HUES6 (cell line): Measurements from ENCODE around the gene PCNT.

Experiments
- H3K27ac ChIP-seq: 2 replicates; pipeline ENCODE4 v1.7.0; 2013; ENCODE audit warnings: low read depth, mild to moderate bottlenecking, low read length, inconsistent platforms
- H3K27me3 ChIP-seq: 2 replicates; pipeline ENCODE4 v1.6.1; 2013; ENCODE audit warnings: low read length; ENCODE audit not compliant: control insufficient read depth, insufficient read depth
- H3K36me3 ChIP-seq: 2 replicates; pipeline ENCODE4 v1.6.1; 2013; ENCODE audit warnings: low read length; ENCODE audit not compliant: control insufficient read depth, insufficient read depth
- H3K4me1 ChIP-seq: 2 replicates; pipeline ENCODE4 v1.6.1; 2013; ENCODE audit warnings: low read length; ENCODE audit not compliant: control insufficient read depth, insufficient read depth
- H3K4me3 ChIP-seq: 2 replicates; pipeline ENCODE4 v1.5.1; 2013; ENCODE audit warnings: low read depth, low read length
- H3K9ac ChIP-seq: one replicate; pipeline ENCODE4 v1.6.1; 2013; ENCODE audit warnings: mild to moderate bottlenecking, low read length
- H3K9me3 ChIP-seq: 2 replicates; pipeline ENCODE4 v1.6.1; 2013; ENCODE audit warnings: low read depth, low read length; ENCODE audit not compliant: control insufficient read depth, insufficient read depth

PCNT gene

GRCh38 chr21:46386734-46387088, 62.8 kb downstream of the PCNT start:
- H3K9me3 ChIP-seq, result peaks cover 5% of the 10 kb centered on the region; the same call in 1 of the 2 replicates
- H3K36me3 ChIP-seq, result peaks cover 59% of the 10 kb centered on the region
- H3K27ac ChIP-seq, result no peak overlapping the region
- no peaks in the 10 kb centered on the region for H3K27me3 ChIP-seq
- H3K9ac ChIP-seq, result no peak overlapping the region
- peaks cover under 1% of the 10 kb centered on the region; the same call in 1 of the 2 replicates for H3K4me1 ChIP-seq
- no peak overlapping the region for H3K4me3 ChIP-seq

- no peak overlapping the region for H3K27ac ChIP-seq
- H3K36me3 ChIP-seq, result peaks cover 58% of the 10 kb centered on the region
- H3K9me3 ChIP-seq, result no peaks in the 10 kb centered on the region
These were observed 64.4 kb downstream of the PCNT start for GRCh38 chr21:46388206-46388880.

GRCh38 chr21:46388896-46389295, 64.9 kb downstream of the PCNT start:
- Histone ChIP-seq H3K27ac (no peak overlapping the region), H3K4me1 (no peaks in the 10 kb centered on the region), H3K9me3 (no peaks in the 10 kb centered on the region), H3K27me3 (no peaks in the 10 kb centered on the region), H3K9ac (no peak overlapping the region), H3K4me3 (no peak overlapping the region), H3K36me3 (peaks cover 63% of the 10 kb centered on the region)

More at GRCh38 chr21:46388206-46388880, 64.4 kb downstream of the PCNT start:
- Histone ChIP-seq H3K4me1 (no peaks in the 10 kb centered on the region), H3K27me3 (no peaks in the 10 kb centered on the region), H3K4me3 (no peak overlapping the region), H3K9ac (no peak overlapping the region)

GRCh38 chr21:46390603-46391545, 66.9 kb downstream of the PCNT start:
- Histone ChIP-seq H3K4me3 (no peak overlapping the region), H3K9me3 (no peaks in the 10 kb centered on the region), H3K36me3 (peaks cover 65% of the 10 kb centered on the region), H3K27me3 (no peaks in the 10 kb centered on the region), H3K27ac (no peak overlapping the region), H3K9ac (no peak overlapping the region), H3K4me1 (no peaks in the 10 kb centered on the region)

- Histone ChIP-seq H3K9me3 (no peaks in the 10 kb centered on the region), H3K4me1 (no peaks in the 10 kb centered on the region), H3K27ac (no peak overlapping the region), H3K36me3 (peaks cover 63% of the 10 kb centered on the region), H3K4me3 (no peak overlapping the region), H3K9ac (no peak overlapping the region), H3K27me3 (no peaks in the 10 kb centered on the region)
These were observed 67.8 kb downstream of the PCNT start for GRCh38 chr21:46391773-46392172.

GRCh38 chr21:46392921-46393320, 69.0 kb downstream of the PCNT start:
- Histone ChIP-seq H3K4me3 (no peak overlapping the region), H3K9me3 (no peaks in the 10 kb centered on the region), H3K36me3 (peaks cover 71% of the 10 kb centered on the region), H3K27me3 (no peaks in the 10 kb centered on the region), H3K27ac (0 out of 2 replicates have a peak overlapping the region, but pooled peaks have one; percentile 56), H3K9ac (no peak overlapping the region), H3K4me1 (no peaks in the 10 kb centered on the region)

GRCh38 chr21:46393451-46393940, 69.5 kb downstream of the PCNT start:
- peaks cover 73% of the 10 kb centered on the region for H3K36me3 ChIP-seq
- peak overlapping the region; percentile 56; the same call in 1 of the 2 replicates for H3K27ac ChIP-seq
- H3K4me1 ChIP-seq, result no peaks in the 10 kb centered on the region
- no peaks in the 10 kb centered on the region for H3K9me3 ChIP-seq
- no peak overlapping the region for H3K9ac ChIP-seq
- H3K27me3 ChIP-seq, result no peaks in the 10 kb centered on the region
- H3K4me3 ChIP-seq, result no peak overlapping the region

- no peaks in the 10 kb centered on the region for H3K4me1 ChIP-seq
- H3K4me3 ChIP-seq, result no peak overlapping the region
- no peaks in the 10 kb centered on the region for H3K9me3 ChIP-seq
- H3K27ac ChIP-seq, result peak overlapping the region; percentile 56; the same call in 1 of the 2 replicates
- no peaks in the 10 kb centered on the region for H3K27me3 ChIP-seq
- no peak overlapping the region for H3K9ac ChIP-seq
- peaks cover 75% of the 10 kb centered on the region for H3K36me3 ChIP-seq
These were observed 70.1 kb downstream of the PCNT start for GRCh38 chr21:46393941-46394594.

GRCh38 chr21:46394595-46395104, 70.7 kb downstream of the PCNT start:
- Histone ChIP-seq H3K9ac (peak overlapping the region; percentile 50), H3K9me3 (no peaks in the 10 kb centered on the region), H3K4me1 (no peaks in the 10 kb centered on the region), H3K36me3 (peaks cover 76% of the 10 kb centered on the region), H3K27me3 (no peaks in the 10 kb centered on the region), H3K27ac (no peak overlapping the region), H3K4me3 (no peak overlapping the region)

GRCh38 chr21:46397211-46397905, 73.4 kb downstream of the PCNT start:
- no peaks in the 10 kb centered on the region for H3K4me1 ChIP-seq
- H3K9me3 ChIP-seq, result no peaks in the 10 kb centered on the region
- H3K27me3 ChIP-seq, result no peaks in the 10 kb centered on the region
- H3K4me3 ChIP-seq, result no peak overlapping the region
- no peak overlapping the region for H3K27ac ChIP-seq
- no peak overlapping the region for H3K9ac ChIP-seq
- peaks cover 80% of the 10 kb centered on the region for H3K36me3 ChIP-seq
